ENCODE data around the gene SLC1A7.

SLC1A7 gene

DNA sequence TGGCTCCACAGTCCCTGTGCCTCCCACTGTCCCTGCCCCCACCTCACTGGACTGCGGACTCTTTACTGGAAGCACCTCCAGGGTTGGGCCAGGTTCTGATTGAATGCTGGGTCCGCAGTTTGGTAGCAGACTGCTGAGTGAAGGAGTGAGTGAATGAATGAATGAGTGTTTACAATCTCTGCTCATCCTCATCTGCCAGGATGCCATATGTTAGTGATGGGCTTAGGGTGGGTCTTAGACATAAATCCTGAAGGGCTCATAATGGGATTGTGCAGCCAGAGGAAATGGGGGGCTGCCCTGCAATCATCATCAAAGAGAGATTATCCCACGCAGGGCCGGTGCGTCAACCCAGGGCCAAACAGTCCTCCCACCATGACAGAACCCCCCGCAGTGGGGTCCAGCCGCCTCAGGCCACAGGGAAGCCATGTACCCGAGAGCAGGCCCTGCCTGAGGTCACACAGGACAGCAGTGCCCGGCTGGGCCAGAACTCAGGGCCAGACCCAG lies 26.1 kb downstream of the SLC1A7 start:
- no peak for DNase-seq (ENCODE audit: low read depth in 2 of 2)

DNA sequence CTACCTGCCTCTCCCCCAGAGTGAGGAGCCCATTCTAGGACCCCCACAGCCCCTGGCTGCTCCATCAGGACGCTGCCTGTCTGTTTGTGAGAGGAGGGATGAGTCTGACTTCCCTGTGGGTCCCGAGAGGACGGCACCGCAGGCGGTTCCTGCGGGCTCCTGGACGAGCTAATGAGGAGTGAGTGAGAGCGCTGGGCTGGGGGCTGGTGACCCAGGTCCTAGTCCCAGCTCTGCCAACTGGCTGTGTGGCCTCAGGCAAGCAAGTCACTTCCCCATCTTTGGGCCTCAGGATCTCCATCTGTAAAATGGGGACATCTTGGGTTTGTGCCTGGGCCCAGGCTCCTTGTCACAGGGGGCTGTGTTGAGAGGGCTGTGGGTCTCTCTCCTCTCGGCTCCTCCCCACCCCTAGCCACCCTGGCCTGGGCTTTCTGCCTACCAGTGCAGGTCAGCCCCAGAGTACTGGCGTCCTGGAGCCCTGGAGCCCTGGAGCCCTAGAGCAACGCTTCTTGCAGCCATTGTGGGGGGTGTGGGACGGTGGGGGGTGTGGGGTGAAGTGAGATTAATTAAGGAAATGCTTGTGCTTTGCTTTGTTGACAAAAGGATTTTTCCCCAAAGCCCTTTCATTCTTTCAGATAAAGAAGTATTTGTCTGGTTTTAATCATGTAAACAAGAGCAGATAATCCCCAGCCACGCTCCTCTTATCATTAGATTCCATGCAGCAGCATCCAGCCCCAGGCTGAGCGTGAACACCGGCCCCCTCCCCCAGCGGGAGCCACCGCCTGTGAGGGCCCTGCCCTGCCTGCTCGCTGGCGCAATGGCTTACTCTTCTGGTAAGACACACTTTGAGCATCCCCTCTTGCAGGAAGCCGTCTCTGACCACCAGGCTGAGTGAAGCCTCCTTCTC lies 26.8 kb downstream of the SLC1A7 start:
- DNase-seq (ENCODE audit: low read depth in 2 of 2), result no peak

DNA sequence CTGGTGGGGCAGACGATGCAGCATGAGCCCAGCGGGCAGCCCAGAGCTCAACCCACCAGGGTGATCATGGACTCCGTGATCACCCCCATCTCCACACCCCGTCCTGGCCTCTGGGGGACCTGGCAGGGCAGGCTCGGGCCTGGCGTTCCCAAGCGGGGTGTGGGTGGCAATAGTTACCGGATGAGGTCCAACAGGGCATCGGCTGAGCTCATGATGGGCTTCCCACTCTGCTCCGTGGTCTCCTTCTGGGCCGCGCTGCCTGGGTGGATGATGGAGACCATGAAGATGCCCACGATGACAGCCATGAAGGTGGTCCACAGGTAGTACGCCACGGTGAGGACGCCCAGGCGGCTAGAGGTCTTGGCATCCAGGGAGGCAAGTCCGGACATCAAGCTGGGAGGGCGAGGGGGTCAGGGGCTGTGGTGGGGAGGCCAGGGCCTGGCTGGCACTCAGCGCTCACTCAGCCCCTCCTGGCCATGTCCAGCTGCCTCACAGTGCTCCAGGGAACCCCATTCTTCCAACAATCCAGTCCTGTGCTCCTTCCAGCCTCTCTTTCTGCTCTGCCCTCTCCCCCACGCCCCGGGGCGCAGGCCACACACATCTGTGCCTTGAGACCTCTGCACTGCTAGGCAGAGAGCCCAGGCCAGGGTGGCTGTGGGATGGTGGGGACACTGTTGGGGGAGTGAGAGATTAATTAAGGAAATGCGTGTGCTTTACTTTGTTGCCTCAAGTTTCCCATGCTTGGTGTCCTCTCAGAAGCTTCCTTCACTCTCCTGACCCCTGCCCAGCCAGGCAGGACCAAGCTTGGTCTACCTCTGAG lies 27.6 kb downstream of the SLC1A7 start:
- no peak for DNase-seq (ENCODE audit: low read depth in 2 of 2)

DNA sequence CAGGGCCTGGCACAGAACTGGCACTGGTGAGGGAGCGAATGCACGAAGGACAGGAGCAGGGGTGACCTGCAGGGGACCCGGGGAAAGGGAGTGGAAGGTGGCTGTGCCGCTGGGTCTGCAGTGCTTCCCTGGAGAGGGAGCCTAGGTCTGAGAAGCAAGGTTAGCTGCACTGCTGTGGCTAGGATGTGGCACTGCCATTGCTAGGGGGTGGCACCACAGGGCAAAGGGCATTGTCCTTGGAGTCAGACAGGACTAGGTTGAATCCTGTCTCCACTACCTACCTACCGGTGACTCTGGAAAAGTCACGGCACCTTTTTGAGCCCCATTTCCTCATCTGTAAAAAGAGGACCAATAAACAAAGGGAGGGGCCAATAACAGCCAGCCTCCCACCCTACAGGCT lies 28.3 kb downstream of the SLC1A7 start:
- no peak for DNase-seq (ENCODE audit: low read depth in 2 of 2)

DNA sequence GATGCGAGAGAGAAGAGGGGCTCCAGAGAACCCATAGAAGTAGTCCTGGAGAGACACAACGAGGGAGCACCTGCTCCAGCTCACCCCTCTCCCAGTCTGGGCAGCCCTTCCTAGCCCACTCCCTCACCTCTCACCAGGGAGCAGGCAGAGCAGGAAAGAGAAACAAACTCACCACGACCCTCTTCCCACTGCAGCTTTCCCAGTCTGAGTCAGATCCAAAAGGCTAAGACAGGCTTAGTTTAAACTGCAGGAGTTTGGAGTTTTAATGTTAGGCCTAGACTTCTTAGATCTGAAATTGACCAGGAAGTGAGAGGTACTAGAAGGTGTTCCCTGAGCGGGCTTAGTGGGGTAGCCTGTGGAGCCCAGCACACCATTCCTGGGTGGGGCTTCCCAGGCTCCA lies 29.6 kb downstream of the SLC1A7 start:
- no peak for DNase-seq (ENCODE audit: low read depth in 2 of 2)

DNA sequence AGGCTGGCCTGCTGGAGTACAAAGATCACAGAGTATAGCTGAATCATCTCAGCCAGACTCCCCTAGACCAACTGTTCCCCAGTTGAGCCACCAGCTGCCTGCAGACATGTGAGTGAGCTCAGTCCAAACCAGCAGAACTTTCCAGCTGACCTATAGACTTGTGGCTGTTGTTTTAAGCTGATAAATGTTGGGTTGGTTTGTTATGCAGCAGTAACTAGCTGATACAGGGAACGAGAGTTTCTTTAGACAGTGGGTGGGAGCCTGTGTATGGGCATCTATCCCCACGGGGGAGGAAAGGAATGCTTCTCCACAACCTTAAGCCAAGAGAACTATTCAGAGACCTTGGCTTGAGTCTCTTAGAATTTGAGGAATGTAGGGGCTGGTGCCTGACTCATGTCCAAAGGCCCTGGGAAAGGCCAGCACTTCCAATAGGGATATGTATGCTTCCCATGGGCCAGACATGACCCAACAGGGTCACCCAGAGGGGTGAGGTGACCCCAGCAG lies 30.1 kb downstream of the SLC1A7 start:
- DNase-seq (ENCODE audit: low read depth in 2 of 2), result peak; percentile 59 to 62

DNA sequence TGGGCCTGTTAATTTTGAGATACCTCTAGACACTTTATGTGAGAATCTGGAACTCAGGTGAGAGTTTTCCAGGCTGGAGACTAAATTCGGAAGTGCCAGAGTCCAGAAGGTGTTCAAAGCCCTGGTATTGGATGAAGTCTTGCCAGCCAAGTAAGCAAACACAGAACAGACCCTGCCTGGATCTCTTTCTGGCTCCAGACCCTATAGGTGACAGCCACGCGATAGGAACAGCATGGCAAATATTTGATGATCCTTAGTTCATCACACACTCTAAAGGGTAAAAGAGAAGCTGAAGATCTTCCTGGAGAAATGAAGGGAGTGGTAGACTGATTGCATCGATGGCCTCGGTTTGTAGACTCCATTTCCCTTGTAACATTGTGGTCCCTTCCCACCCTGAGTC lies 30.7 kb downstream of the SLC1A7 start:
- DNase-seq (ENCODE audit: low read depth in 2 of 2), result no peak

DNA sequence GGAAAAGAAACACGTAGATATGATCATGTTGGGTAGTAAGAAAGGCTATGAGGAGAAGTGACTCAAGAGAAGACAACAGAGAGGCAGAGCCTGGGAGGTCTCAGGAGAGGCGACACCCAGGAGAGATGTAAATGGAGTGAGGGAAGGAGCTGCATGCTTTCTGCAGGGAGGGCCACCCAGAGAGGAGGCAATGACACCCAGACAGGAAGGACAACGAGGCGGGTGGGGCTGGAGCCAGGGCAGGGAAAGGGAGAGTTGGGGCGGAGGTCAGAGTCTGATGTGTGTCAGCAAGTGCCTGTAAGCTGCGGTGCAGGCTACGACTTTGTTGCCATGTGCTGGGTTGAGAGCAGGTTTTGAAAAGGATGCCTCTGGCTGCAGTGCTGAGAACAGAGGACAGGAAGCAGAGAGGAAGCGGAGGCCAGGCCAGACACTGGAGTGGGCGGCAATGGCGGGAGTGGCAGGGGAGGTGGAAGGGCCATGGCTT lies 31.3 kb downstream of the SLC1A7 start:
- no peak for DNase-seq (ENCODE audit: low read depth in 2 of 2)

DNA sequence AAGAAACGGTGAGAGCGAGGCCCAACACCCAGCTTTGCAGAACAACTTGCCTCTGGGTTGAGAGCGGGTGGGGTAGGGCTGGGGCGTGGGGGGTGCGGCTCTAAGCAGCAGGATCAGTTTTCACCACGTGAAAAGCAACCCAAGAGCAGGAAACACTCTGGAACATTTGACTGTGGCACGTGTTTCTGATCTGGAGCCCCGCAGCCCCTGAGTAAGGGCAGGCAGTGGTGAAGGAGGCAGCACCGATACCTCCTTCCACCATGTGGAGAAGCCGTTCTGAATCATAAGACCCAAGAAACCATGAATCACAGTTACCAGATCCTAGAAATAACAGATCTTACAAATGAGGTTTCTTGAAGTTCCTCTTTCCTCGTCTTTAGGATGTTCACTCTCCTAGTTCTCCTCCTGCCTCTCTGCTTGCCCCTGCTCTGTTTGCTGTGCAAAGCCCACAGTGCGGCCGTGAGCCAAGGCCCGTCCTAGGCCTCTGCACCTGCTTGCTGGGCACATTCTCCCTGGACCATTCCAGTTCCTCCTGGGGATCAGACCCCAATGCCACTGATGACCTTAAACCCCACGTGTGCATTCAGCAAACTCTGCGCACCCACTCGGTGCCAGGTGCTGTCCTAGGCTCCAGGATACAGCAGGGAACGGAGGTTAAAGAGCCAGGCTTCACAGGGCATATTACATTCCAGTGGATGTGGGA lies 31.9 kb downstream of the SLC1A7 start:
- peak; percentile 57 to 59 for DNase-seq (ENCODE audit: low read depth in 2 of 2)

DNA sequence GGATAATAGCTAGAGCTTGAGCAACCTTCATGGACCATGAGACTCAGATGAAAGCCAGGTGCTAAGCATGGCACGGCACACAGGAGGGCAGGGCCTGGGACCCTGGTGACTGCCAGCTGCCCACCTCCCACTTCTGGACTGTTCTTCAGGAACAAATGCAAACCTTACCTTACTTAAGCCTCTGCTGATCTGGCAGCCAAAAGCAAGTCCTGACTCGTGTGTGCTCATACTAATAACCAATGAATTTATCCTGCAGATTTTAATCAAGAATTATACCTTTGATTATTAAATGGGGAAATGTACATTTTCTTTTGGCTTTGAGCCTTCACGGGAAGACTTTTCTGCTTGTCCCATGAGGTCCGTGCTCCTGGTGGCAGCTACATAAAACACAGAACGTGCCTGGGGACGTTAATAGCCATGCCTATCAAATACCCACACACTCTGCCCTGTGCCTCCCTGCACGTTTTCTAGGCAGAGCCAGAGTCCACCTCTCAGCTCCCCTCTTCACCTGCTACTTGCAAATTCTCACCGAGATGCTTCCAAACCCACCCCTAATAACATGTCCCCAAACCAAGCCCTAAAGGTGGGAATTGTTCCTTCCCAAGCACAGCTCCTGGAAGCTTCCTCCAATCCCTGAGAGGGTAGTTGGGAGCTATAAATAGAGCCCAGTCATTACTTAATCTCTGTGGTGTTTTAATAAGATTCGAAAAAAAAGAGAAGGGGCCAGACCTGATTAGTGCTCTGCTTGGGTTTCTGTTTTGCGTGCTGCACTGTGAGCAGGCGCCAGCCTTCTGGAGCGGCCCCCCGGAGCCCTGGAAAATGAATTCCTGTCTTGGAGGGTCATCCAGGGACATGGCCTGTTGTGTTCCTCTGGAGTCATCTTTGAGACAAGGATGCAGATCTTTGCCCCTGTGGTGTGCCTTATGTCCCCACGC lies 33.5 kb downstream of the SLC1A7 start:
- DNase-seq (ENCODE audit: low read depth in 2 of 2), result no peak

DNA sequence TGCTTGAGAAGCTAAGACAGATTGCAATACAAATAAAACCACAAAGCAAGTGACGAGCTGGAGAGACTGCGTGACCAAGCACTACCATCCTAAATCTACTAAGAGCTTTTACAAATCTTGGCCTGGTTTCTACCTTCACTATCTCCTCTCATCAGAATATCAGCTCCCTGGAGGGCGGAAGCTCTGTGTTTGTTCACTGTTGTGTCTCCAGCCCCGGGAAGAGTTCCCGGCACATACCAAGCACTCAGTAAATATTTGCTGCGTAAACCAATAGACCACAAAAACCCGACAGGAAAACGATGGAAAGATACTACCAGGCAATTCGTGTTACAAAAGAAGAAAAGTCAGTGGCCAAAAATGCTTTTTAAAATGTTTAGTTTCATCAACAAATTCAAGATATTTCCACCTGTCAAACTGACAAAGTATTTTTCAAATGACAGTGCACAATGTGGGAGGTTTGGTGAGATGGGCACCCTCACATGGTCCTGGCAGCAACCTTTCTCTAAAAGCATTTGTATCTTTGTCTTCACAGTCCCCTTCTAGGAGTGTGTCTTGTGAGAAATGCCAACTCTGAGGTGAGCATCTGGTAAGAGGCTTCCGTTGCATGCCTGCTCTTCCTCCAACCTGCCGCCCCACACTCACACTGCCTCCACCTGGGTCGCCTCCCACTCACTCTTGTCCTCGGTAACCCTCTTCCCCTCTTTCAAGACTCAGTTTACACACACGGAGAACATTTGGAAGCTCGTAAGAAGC lies 34.7 kb downstream of the SLC1A7 start:
- DNase-seq (ENCODE audit: low read depth in 2 of 2), result peak; percentile 69 to 73

DNA sequence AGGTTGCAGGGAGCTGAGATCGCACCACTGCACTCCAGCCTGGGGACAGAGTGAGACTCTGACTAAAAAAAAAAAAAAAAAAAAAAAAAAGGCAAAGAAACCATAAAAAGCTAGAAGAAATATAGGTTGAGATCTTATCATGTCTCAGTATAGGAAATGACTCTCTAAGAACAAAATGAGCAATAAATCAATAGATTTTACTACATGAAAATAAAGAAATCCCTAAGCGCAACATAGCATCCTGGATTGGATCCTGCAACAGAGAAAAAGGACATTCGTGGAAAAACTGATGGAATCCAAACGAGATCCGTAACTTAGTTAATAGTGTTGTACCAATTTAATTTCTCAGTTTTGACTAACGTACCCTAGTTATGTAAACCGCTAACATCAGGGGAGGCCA lies 35.3 kb downstream of the SLC1A7 start:
- no peak for DNase-seq (ENCODE audit: low read depth in 2 of 2)

DNA sequence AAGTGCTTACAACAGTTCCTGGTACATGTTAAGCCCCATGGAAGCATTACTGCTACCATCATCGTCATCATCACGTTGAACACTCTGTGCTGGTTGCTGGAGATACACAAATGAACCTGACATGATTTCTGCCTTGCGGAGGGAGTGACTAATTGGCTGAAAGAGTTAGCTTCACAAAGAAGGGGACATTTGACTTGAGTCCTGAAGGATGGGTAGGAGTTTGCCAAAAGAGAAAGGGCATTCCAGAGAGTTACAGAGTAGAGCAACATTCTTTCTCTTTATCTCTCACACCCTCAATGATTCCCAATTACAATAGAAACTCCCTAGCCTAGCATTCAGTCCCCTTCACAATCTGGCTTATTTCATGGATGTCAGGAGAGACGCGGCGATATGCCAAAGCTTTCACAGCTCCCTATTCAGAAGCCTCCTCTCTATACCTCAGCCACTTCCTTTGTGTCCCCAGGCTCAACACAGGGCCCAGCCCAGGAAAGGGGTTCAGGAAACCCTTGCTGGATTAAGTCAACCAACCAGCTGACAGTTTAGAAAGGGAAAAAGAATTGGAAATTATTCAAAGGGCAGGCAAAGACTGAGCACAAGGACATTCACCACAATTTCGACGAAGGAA lies 38.0 kb downstream of the SLC1A7 start:
- no peak for DNase-seq (ENCODE audit: low read depth in 2 of 2)

DNA sequence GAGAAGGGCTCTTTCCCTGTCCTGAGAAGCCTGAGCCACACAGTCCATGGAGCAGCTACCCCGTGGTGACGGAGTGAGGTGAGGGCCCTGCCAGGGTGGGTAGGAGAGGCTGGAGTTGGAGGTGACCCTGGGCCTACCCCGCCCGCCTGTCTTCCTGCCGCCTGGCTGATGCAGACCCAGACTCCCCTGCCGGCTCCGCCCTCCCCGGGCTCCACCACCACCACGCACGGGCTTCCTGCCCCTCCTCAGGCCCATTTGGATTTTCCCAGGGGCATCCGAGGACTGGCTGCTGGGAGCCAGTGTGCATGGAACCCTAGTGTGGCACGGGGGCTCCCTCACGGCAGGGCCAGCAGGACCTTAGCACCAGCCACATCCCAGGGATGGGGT lies 47.9 kb downstream of the SLC1A7 start:
- no peak for DNase-seq (ENCODE audit: low read depth in 2 of 2)

DNA sequence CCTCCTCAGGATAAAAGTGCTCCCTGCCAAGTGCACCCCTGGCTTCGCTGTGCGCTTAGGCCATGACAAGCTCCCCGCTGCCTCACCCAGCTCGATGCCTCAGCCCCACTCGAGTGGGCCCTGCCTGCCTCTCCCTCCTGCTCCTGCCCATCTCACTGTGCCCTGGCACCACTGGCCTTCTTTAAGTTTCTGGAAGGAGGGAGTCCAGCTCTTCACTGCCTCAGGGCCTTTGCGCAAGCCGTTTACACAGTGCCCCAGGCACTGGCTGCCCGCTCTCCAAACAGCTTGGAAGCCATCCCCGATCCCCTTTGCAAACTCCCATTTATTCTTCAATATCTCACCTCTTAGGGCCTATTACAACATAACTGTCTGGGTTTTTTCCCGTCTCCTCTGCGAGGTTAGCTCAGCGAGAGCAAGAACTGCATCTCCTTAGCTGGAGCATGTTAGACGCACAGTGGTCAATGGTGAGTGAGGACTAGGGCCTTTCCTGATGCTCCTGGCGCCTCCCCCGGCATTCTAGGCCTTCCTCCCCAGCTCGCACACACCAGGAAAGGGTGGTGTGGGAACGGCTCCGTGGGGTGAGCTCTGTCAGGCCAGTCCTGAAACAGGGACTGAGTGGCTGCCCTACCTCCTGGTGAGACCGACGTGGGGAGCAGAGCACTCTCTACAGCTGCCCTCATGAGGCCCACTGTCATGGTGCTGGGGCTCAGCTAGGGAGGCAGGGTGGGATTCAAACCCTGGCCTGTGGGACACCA lies 48.5 kb downstream of the SLC1A7 start:
- no peak for DNase-seq (ENCODE audit: low read depth in 2 of 2)

DNA sequence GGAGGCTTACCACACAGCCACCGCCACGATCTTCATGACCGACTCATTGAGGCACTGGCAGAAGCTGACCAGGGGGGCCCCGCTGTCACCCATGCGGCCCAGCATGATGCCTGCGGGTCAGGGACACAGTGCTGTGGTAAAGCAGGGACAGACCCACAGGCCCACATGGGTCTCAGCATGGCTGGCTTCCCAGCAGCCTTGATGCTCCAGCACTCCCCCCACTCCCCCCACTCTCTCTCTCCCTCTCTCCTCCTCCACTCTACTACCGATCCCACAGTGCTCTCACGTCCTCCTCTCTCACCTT lies 49.0 kb downstream of the SLC1A7 start:
- DNase-seq (ENCODE audit: low read depth in 2 of 2), result no peak

DNA sequence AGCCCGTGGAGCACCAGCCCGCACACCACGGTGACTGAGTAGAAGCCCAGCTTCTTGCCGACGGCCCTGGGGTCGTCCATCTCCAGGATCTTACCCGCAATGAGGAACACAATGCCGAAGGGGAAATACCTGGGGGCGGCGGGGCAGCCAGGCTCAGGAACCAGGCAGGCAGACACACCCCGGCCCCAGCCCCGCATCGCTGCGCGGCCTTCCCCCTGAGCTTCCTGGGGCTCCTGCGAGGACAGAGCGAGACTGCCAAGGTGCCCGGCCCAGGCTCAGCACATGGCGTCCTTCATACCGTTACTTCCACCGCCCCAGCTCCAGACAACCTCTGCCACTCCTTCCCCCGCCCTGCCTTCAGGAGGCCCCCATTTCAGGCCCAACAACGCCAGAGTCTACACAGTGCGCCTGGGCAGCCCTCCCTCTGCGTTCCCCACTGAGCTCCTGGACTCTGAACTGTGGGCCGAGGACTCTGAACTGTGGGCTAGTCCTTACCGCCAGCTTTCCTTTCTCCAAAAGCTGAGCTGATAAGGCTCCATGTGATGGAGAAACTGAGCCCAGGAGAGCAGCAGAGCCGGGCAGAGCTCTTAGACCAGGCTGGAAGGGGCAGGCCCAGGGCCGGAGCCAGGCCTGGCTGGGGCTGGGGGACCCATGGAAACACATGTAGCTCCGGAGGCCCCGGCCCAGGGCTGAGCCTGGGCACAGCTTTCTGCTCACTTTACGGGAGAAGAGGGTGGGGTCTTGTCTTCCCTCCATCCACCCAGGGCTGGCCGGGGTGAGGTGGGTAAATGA lies 49.6 kb downstream of the SLC1A7 start:
- DNase-seq (ENCODE audit: low read depth in 2 of 2), result no peak

All from fibroblast of skin of left biceps (primary cell).